Gastrocnemius medialis (tissue), 4 donors: ENCODE results near the gene TESPA1.

Source experiments
- POLR2A ChIP-seq, 2 donors: fragments of 450-650 bp; IDR thresholded peaks; one replicate each; pipeline ENCODE4 v1.6.1; 2017; ENCODE audit warnings: antibody characterized with exemption in 2 of 2, mild to moderate bottlenecking in 2 of 2, moderate library complexity in 2 of 2
- TF ChIP-seq, protein P1 (sequence below), 5 experiments: fragments of 450-650 bp in 3 of 5; fragments of 200-600 bp in 2 of 5; sonication (generic) in 2 of 5; IDR thresholded peaks in 4 of 5; conservative IDR thresholded peaks in 1 of 5; 1 replicate in 4 of 5; 2 replicates in 1 of 5; pipeline ENCODE4 v1.5.1; 2016 to 2019; ENCODE audit warnings: antibody characterized with exemption in 5 of 5, mild to moderate bottlenecking in 3 of 5, moderate library complexity in 3 of 5

GRCh38 chr12:54974279-54974678 is 10.3 kb downstream of the TESPA1 start:
- TF ChIP-seq, protein P1, sequence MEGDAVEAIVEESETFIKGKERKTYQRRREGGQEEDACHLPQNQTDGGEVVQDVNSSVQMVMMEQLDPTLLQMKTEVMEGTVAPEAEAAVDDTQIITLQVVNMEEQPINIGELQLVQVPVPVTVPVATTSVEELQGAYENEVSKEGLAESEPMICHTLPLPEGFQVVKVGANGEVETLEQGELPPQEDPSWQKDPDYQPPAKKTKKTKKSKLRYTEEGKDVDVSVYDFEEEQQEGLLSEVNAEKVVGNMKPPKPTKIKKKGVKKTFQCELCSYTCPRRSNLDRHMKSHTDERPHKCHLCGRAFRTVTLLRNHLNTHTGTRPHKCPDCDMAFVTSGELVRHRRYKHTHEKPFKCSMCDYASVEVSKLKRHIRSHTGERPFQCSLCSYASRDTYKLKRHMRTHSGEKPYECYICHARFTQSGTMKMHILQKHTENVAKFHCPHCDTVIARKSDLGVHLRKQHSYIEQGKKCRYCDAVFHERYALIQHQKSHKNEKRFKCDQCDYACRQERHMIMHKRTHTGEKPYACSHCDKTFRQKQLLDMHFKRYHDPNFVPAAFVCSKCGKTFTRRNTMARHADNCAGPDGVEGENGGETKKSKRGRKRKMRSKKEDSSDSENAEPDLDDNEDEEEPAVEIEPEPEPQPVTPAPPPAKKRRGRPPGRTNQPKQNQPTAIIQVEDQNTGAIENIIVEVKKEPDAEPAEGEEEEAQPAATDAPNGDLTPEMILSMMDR (IDR thresholded peaks at IDR 0.05 in 4 of 5, conservative IDR thresholded peaks at IDR 0.05 in 1 of 5) = no peak
- no peak for TF ChIP-seq POLR2A (IDR thresholded peaks at IDR 0.05)
